T-helper 1 cell treated with Interleukin-12 subunit alpha and Interleukin-12 subunit beta and Interleukin-4 antibody, amounts not matched to agents 30 ng/mL and 1 ng/mL, for 36 hours (primary cell): Measurements from ENCODE around the gene TEAD3. TPM values are rescaled to one million over a fixed set of nuclear protein-coding genes. Genes with fewer than 3 reads are reported as not detected.

Experiments used
- intact Hi-C: fragments of 100-400 bp; cut with micrococcal nuclease; formaldehyde crosslinking; loops from one replicate; pipeline ENCODE4 v1.15.1; 2024
- total RNA-seq: library from RNA; stranded (reverse); gene quantifications from 2 replicates; pipeline ENCODE4 v1.2.3, GENCODE V29; 2022

The TEAD3 gene
- total RNA-seq, 1 donor from 2014 or later: 0.17 TPM

DNA sequence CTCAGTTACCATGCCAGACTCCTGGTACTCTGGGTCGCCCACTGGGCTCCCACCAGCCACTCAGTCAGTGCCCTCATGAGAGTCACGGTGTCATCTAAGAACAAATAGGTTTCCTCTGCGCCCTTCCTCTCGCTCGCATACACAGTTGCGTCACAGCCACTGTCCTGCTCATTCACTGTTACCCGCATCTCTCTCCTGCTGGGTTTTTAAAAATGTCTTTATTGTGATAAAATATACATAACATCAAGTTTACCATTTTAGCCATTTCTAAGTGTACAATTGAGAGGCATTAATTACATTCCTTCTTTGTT is 4.0 kb downstream of the TEAD3 start:
- intact Hi-C loops: no loop called here

DNA sequence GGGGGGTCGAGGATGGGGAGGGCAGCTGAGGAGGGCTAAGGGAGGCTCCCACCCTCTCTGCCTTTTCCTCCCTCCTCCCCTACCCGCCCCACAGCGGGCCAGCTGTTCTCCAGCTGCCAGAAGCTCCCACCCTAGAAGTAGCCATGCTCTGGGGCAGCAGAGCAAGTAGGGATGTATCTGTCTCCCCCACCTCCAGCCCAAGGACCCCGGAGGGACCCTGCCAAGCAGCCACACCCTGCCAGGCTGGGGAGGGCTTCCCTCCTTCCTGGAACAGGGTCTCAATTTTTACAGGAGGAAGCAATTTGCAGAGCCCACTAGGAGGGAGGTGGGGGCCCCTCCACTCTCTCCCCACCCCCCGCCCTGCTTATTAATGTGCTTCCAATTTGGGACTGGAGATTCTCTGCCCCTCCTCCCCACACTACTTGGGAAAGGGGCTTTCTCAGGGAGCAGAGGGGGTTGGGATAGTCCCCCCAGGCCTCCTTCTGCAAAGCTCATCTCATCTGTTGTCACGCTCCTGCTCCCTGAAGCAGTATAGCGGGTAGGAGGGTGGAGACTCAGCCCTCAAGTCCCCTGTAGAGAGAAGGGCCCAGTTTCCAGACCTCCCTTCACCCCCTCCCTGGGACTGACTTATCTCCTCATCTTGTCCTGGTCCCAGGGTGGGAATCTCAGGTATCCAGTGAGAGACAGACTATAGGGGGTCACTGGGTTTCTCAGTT is 4.5 kb downstream of the TEAD3 start:
- intact Hi-C loops: no loop called here

DNA sequence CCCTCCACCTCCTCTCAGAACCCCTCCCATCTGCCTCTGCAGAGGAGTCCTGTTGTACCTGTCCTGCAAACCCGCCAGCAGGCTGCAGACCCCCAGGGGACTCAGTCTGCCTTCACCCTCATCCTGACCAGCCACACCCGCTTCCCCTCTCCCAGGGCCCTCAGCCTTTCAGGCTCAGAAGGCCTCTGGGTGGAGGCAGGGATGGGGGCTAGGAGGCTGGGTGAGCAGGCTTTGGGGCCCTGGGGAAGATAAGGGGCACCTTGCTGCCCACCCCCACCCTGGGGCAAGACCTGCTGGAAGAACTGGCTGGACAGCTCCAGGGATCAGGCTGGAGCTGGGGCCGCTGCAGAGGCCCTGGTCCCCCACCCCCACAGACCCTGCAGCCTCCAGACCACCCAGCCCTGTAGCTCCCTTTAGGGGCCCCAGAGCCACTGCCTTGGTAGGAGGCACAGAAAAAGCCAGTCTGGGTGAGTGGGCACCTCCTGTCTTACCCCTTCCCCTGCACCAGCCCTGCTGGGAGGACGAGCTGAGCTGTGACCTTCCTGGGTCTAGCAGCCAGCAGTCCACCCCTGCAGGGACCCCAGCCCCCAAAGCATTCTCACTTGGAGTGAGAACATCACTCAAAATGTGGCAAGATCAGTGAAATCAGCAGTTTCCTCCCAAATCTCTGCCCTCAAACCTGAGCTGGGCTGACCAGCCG is 5.2 kb downstream of the TEAD3 start:
- intact Hi-C loops: no loop called here

DNA sequence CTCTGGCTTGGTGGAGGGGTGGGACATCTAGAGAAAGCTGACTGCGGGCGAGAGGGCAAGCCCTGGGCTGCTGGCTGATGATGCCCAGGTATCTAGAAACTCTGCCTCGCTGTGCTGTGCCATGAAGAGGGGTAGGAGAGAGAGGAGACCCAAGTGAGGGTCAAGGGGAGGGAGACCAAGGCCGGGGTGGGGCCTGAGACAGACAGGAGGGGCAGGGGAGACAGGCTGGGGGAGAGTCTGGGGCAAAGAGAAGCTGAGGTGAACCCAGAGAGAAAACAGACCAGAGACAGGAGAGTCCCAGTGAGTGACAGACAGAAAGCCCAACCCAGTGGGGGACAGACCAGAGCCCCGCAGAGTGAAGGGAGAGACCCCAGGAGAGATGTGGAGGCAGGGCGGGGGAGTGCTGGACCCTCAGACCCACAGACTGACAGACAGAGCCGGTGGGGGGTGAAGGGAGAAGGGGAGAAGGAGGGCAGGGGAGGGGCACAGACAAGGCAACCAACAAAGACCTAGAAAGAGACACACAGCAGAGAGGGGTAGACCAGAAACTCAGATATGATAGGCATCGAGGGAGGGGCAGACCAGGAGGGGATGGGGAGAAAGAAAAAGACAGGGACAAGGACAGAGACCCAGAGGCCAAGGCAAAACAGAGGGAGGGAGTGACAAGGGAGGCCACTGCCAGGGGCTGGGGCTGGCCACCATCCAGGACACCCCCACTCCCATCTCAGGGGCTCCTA is 5.9 kb downstream of the TEAD3 start:
- intact Hi-C loops: no loop called here

DNA sequence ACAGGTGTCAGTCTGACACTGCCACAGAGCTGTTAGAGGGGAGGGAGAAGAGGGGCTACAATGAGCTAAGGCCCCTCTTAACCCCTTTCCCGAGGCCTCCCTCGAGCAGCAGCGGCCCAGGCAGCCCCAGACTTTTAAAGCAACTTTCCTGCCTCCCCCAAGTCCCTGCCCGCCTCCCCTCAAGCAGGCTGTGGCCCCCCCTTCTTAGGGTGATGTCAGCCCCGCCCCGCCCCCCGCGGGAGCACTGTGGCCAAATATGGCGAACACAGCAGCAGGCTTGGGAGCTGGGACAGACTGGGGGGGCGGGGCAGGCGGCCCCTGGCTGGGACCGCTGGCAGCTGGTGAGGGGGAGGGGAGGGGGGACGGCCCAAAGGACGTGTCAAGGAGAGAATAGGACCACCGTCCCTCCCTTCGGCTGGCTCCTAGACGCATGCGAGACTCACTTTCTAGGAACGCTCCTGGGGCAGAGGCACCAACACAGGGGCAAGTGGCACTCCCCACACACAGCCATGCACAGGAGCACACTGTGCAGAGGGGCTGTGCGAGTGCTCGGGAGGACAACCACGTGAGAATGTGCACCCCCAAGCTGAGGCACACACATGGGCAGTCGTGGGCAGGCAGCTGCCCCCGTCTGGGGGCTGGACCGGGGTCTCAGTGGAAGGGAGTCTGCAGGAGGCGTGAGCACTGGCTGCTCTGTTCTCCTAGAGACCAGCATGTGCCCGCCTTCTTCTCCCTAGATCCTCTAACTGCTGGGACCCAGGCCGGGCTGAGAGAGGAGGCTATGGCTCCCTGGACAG is 6.7 kb downstream of the TEAD3 start:
- intact Hi-C loops: no loop called here

DNA sequence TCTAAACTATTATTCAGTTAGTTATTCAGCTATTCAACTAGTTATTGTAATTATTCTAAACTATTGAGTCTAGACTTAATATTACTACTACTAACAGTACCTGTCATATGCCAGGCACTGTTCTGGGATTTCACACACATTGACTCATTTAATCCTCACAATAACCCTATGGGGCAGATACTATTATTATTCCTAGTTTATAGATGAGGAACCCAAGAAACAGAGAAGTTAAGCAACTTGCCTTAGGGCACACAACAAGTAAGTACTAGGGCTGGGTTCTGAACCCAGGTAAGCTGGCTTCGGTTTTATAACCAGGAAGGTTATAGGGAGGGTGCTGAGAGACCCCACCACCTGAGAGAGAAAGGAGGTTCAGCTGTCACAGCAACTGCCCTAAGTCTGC is 7.8 kb downstream of the TEAD3 start:
- intact Hi-C loops: no loop called here

DNA sequence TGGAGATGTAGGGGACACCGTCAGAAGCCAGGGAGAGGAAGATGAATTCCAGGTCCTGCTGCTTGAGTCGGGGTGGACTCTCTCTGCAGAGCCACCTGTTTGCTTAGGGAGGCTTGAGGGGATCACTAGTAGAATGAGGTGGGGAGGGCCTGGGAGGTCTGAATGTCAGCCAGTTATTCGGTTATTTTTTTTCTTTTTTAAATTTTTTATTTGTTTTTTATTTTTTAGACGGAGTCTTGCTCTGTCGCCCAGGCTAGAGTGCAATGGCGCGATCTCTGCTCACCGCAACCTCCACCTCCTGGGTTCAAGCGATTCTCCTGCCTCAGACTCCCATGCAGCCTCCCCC is 8.4 kb downstream of the TEAD3 start:
- intact Hi-C loops: no loop called here

DNA sequence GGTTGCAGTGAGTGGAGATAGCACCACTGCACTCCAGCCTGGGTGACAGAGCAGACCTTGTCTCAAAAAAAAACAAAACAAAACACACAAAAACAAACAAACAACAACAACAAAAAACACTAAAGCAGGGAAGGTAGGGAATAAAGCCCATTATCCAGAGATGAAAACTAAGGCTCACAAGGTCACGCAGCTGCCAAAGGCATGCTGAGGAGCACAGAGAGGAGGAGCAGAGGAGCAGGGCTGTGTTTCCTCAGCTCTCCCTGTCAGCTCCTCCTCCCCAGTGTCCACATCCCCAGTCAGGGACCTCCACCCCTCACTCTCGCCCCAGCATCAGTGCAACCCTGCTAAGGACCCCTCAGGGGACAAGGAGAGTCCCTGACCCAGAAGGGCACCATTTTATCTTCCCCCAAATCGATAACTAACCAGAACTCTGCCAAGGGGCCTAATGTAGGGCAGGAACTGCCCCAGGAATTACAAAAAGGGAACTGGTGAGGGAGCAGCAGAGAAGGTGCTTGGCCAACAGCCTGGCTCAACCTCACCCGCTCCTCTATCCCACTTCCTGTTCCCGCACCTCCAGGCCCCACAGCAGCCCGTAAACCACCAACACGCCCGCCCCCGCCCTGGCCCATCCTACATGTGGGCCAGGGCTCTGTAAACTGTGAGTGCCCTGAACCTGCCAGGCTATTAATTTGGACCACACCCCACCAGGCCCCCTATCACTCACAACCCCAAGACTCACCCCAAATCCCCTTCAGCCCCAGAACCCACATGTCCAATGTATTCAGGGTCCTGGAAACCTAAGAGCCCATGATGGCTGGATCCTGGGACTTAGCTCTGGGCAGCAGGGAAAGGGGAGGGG is 9.0 kb downstream of the TEAD3 start:
- intact Hi-C loops: no loop called here

DNA sequence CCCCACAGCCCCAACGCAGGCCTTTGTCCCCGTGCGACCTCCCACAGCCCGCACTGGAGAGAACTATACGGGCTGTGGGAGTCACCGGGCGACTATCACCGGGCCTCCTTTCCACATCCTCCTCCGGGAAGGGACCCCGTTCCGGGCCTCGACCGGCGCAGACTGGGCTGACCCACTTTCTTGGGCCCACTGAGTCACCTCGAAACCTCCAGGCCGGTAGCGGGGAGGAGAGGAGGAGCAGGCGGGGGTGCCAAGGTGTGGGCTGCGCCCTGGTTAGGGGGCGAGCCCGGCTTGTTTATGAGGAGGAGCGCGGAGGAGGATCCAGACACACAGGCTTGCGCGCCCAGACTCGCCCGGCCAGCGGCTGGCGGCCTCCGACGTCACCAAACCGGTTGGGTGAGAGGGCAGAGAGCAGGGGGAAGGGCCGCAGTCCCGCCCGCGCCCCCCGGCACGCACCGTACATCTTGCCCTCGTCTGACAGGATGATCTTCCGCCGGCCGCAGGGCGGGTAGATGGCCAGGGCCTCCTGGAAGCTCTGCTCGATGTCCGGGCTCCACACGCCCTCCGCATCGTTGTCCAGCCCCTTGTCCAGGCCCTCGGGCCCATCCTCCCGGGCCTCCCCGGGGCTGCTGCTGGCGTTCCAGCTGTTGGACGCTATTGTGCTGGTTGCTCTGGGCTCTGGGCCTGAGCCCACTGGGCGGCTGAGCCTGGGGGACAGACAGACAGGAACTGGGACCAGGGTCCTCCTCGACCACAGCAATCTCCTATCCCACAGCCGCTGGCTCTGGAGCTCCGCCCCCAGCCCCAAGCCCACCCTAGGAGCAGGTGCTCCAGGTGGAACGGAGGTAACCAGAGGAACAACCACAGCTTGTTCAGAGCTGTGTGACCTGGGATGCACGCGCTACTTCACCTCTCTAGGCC is 10.6 kb downstream of the TEAD3 start:
- intact Hi-C loops: no loop called here

DNA sequence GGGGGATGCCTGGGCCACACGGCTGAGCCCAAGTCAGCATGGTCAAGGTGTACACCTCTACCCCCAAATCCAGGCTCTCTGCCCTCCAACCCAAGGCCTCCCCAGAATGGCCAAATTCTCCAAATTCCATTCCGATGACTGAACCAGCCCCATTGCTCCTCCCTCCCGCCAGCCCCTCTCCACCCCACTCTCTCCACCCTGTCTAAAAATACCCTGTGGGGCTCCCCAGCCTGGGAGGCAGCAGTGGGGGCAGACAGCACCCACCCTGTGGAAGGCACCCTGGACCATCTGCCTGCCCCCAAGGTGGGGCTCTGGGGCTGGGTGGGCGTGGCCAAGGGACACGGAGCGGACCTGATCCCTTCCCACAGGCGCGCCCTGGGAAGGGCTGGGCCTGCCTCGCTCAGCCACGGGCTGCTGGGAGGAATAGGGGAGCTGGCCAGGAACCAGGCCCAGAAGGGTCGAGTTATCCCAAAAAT is 11.4 kb downstream of the TEAD3 start:
- intact Hi-C loops: no loop called here

DNA sequence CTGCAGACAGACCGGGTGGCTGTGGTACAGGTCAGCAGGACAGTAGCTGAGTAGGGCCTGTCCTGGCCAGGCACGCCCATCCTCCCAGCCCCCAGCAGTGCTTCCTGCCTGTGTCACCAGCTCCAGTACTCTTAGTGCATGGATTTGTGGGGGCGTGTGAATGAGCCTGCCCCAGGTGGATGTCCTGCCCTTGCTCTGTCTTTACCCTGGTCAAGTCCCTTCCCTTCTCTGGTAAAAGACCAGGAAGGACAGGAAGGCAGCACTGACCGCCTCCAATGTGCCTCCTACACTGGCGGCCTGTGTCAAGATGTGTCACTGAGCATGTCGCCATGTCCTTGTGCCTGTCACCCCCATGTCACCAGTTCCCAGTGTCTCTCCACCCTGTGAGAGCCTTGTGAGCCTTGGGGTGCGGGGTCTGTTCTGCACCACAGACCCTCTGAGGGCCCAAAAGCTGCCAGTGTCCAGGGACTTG is 11.9 kb downstream of the TEAD3 start:
- intact Hi-C loops: no loop called here

DNA sequence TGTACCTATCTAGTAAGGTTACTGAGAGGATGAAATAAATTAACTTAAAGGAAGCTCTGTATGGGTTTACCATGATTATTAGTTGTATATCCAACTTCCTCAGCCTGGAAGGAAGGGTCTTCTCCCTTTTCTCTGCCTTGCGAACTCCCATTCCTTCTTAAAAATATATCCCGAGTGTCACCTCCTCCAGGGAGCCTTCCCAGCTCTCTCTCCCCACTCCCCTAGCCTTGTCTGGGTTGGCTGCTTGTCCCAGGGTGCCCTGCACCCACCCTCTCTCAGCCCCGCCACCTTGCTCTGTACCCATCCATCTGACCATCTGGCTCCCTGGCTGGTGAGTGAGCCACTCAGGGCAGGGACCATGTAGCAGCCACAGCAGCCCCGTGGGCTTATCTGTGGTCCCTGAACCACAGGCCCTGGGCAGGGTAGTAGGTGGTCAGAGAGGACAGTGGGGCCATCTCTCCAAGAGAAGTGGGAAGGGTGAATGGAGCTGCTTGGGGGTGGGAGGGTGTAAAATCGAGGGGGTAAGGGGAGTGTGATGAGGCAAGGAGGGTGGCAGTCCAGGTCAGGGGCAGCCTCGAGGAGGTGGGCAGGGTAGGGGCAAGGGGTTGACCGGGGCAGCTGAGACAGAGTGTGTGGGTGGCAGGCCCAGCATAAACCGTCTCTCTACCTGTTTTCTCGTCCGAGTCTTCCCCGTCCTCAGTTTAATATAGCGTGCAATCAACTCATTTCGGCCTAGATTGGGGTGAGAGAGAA is 12.8 kb downstream of the TEAD3 start:
- intact Hi-C loops: no loop called here

DNA sequence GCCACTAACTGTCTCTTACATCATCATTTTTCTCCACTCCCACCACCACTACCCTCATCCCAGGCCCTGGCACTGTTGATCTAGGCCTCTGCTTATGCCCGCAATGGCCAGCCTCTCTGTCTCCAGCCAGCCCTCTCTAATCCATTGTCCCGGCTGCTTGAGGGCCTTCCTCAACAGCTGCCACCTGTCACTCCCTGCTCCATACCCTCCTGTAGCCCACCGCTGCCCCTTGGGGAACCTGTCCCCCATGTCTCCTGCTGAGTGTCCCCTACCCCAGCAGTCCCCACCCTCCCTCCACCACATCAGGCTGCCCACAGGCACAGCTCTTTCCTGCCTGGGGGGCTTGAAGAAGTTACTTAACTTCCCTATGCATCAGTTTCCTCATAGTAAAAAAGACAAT is 13.4 kb downstream of the TEAD3 start:
- intact Hi-C loops: no loop called here

DNA sequence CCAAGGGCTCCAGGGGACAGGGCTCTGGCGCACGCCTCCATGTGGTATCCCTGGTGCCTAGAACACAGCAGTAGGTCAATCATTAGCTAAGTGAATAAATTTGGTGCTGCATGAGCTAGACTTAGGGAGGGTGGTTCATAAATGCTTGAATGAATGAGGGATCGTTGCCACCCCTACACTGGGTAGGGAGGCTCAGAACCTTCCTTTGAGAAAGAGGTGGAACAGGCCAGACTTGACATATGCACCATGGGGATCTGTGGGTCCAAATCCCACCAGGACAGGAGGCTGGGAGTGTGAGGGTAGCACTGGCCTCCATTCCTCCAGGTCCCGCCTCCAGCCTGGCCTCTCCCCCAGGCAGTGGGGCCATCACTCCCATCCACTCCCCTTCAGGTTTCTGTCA is 13.8 kb downstream of the TEAD3 start:
- intact Hi-C loops: no loop called here

DNA sequence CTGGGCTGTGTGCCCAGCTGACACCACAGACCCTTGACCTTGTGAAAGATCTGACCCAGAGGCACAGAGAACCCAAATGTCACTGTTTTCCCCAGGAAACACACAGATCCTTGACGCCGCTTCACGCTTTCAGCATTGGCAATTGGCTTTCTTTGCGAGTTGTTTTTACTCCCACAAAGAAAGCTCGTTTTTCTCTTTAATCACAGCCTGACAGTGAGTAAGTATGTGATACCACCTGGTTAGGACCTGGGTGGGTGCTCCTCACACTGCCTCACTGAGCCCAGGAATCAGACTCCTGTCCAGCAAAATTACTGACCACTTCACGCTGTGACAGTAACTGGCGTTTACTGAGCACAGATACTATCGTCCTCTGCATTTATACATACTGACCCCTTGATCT is 15.7 kb downstream of the TEAD3 start:
- intact Hi-C loops: no loop called here

DNA sequence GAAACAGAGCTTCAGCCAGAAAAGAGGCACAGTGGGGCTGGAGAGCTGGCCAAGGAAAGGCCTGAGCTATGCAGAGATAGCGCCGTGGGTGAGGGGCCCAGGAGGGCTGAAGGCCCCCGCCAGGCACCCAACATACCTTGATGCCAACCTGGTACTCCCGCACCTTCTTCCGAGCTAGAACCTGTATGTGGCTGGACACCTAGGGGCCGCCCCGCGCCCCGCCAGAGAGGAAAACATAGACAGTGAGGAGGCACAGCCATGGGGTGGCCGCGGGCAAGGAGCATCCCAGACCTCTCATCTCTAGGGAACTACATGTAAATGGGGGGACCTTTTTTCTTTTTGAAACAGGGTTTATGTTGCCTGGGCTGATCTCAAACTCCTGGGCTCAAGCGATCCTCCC is 16.7 kb downstream of the TEAD3 start:
- intact Hi-C loops: no loop called here

DNA sequence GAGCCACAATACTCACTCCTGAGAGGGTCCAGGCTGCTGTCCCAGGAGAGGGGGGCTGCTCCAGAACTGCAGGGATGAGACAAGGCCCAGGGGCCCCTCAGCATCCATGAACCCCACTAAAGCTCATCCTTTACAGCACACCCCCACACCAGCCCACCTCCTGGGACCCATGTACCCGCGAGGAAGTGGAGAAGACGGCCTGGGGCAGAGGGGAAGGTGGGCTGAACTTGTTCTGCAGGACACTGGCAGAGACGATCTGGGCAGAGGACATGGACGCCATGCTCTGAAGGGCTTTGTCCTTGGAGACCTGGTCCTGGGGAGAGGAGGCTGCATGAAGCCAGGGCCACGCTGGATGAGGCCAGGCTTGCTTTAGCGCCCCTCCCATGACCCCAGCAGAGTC is 18.6 kb downstream of the TEAD3 start:
- intact Hi-C loops: no loop called here

DNA sequence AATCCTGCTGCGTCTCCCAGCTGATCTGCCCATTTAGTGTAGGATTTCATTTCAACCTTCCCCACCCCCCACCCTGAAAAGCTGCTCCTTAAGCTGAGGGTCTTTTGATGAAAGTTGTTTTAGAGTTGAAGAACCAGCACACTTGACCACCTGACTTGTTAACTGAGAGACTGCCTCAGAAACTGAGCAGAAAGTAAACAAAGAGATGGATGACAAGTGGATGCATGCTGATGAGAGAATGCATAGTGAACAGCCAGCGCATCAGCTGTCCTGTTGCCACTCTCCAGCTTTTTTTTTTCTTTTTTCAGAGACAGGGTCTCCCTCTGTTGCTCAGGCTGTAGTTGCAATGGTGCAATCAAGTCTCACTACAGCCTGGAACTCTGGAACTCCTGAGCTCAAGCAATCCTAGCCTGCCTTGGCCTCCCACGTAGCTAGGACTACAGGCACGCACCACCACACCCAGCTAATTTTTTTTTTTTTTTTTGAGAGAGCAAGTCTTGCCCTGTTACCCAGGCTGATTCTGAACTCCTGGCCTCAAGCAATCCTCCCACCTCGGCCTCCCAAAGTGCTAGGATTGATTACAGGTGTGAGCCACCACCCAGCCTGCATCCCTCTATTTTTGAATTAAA is 19.2 kb downstream of the TEAD3 start:
- intact Hi-C loops: no loop called here

DNA sequence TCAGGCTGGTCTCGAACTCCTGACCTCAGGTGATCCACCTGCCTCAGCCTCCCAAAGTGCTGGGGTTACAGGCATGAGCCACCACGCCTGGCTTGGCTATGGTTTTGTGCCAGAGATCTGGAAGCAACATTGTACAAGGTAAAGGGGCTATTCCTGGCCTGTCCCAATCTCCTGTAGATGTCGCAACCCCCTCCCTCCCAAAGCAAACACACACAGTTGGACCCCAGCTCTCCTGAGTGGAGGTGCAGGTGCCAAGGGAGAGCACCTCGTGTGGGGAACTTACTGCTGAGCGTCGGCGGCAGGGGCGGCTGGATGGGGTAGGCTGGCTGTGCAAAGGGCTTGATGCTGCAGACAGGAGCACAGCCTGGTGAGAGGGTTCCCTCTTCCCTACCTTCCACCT is 19.9 kb downstream of the TEAD3 start:
- intact Hi-C loops: no loop called here
